ENCODE results near the gene TMEM150B. TPM values are rescaled to one million over a fixed set of nuclear protein-coding genes. Genes with fewer than 3 reads are reported as not detected.

TMEM150B gene
- total RNA-seq, 1 donor from 2014 or later, result not detected

DNA sequence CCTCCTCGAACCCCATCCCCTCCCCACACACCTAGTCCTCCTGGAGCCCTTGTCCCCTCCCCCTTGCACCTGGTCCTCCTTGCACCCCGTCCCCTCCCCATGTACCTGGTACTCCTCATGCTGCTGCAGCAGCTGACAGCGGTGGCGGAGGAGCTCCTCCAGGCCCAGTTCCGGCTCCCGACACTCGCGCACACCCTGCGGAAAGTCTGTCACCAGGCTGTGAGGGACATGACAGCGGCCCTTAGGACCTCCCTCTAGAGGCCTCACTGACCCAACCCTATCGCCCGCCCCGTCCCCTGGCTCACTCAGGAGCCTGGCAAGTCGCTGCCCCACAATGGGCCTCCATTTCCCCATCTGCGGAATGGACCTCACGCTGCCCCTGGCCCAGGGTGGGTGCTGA lies 60.0 kb downstream of the TMEM150B start:
- Histone ChIP-seq H3K9me3 (ENCODE audit: low read depth) (no peaks in the 10 kb centered on the region), H3K79me2 (ENCODE audit: low read depth) (no peaks in the 10 kb centered on the region), H3F3A (ENCODE audit: low read depth) (peaks cover 8% of the 10 kb centered on the region), H3K27ac (no peak overlapping the region), H3K36me3 (no peaks in the 10 kb centered on the region), H4K20me1 (ENCODE audit: low read depth) (no peaks in the 10 kb centered on the region), H3K27me3 (no peaks in the 10 kb centered on the region), H3K4me3 (no peak overlapping the region), H3K9ac (no peak overlapping the region), H3K4me1 (peaks cover 2% of the 10 kb centered on the region), H3K4me2 (no peak overlapping the region), H2AFZ (replicated peaks) (no peak overlapping the region)
- H3K4me1 Mint-ChIP-seq, result peaks cover 8% of the 10 kb centered on the region
- peaks cover 19% of the 10 kb centered on the region for H3K36me3 Mint-ChIP-seq
- DNase-seq (ENCODE audit: low spot score), result no peak
- no peak overlapping the region for H3K27ac Mint-ChIP-seq
- TF ChIP-seq EZH2phosphoT487 (IDR thresholded peaks at IDR 0.05) (no peak), EZH2 (IDR thresholded peaks at IDR 0.05) (no peak)
- TF ChIP-seq, protein P1, sequence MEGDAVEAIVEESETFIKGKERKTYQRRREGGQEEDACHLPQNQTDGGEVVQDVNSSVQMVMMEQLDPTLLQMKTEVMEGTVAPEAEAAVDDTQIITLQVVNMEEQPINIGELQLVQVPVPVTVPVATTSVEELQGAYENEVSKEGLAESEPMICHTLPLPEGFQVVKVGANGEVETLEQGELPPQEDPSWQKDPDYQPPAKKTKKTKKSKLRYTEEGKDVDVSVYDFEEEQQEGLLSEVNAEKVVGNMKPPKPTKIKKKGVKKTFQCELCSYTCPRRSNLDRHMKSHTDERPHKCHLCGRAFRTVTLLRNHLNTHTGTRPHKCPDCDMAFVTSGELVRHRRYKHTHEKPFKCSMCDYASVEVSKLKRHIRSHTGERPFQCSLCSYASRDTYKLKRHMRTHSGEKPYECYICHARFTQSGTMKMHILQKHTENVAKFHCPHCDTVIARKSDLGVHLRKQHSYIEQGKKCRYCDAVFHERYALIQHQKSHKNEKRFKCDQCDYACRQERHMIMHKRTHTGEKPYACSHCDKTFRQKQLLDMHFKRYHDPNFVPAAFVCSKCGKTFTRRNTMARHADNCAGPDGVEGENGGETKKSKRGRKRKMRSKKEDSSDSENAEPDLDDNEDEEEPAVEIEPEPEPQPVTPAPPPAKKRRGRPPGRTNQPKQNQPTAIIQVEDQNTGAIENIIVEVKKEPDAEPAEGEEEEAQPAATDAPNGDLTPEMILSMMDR (IDR thresholded peaks at IDR 0.05), result no peak
- peaks cover 11% of the 10 kb centered on the region for H3K9me3 Mint-ChIP-seq
- peaks cover 8% of the 10 kb centered on the region for H3K27me3 Mint-ChIP-seq (ENCODE audit: insufficient read depth, low read depth)
- H3K4me3 Mint-ChIP-seq, result no peak overlapping the region

DNA sequence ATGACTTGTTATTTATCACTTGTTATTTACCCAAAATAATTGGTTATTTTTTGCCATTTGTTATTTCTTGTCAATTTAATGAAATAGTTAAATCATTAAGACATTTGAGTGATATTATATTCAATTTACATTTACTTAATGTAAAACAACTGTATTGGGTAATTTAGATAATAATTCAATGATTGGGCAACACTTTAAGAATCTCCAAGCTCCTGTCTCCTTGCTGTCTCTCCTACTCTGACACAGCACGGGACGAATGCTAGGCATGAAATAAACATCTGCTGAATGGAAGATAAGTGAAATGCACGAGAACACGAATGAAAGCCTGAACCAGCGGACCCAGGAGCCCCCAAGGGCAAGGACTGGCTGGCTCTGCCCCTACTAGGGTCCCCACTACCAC lies 60.6 kb downstream of the TMEM150B start:
- H3F3A ChIP-seq (ENCODE audit: low read depth), result peaks cover 14% of the 10 kb centered on the region
- H3K27me3 ChIP-seq, result no peaks in the 10 kb centered on the region
- no peak for TF ChIP-seq EZH2 (IDR thresholded peaks at IDR 0.05)
- TF ChIP-seq EZH2phosphoT487 (IDR thresholded peaks at IDR 0.05), result no peak
- TF ChIP-seq, protein P1 (IDR thresholded peaks at IDR 0.05), result no peak
- H2AFZ ChIP-seq (replicated peaks), result no peak overlapping the region
- DNase-seq (ENCODE audit: low spot score), result no peak
- peaks cover 8% of the 10 kb centered on the region for H3K27me3 Mint-ChIP-seq (ENCODE audit: insufficient read depth, low read depth)
- no peaks in the 10 kb centered on the region for H3K36me3 ChIP-seq
- H4K20me1 ChIP-seq (ENCODE audit: low read depth), result no peaks in the 10 kb centered on the region
- no peak overlapping the region for H3K27ac Mint-ChIP-seq
- H3K9me3 ChIP-seq (ENCODE audit: low read depth), result no peaks in the 10 kb centered on the region
- no peak overlapping the region for H3K4me3 ChIP-seq
- no peaks in the 10 kb centered on the region for H3K79me2 ChIP-seq (ENCODE audit: low read depth)
- no peak overlapping the region for H3K9ac ChIP-seq
- no peak overlapping the region for H3K4me3 Mint-ChIP-seq
- peaks cover 10% of the 10 kb centered on the region for H3K4me1 Mint-ChIP-seq
- H3K27ac ChIP-seq, result no peak overlapping the region
- H3K4me2 ChIP-seq, result no peak overlapping the region
- peaks cover 13% of the 10 kb centered on the region for H3K36me3 Mint-ChIP-seq
- peaks cover 11% of the 10 kb centered on the region for H3K9me3 Mint-ChIP-seq
- H3K4me1 ChIP-seq, result peaks cover 8% of the 10 kb centered on the region

Other genes starting within 250 kb of the TMEM150B start
- 7.0 and 17.5 TPM in 2 replicates for gene EPS8L1, start 249.5 kb downstream of the TMEM150B start, total RNA-seq (ENCODE audit: low replicate concordance)
- 21.8 and 62.7 TPM in 2 replicates for gene PPP1R12C, start 207.7 kb downstream of the TMEM150B start, total RNA-seq (ENCODE audit: low replicate concordance)
- 74.1 and 121 TPM in 2 replicates for gene TNNT1, start 176.1 kb downstream of the TMEM150B start, total RNA-seq (ENCODE audit: low replicate concordance)
- gene TNNI3, start 167.6 kb downstream of the TMEM150B start, total RNA-seq (ENCODE audit: low replicate concordance), result 22.2 and 41.0 TPM in 2 replicates
- gene DNAAF3, start 158.7 kb downstream of the TMEM150B start, total RNA-seq (ENCODE audit: low replicate concordance), result 9.1 and 12.0 TPM in 2 replicates
- 0.22 TPM in 1 of 2 replicates, not detected in the other for gene SYT5, start 145.1 kb downstream of the TMEM150B start, total RNA-seq (ENCODE audit: low replicate concordance)
- gene PTPRH, start 115.8 kb downstream of the TMEM150B start, total RNA-seq (ENCODE audit: low replicate concordance), result not detected in 2 replicates
- 1.4 and 3.3 TPM in 2 replicates for gene TMEM86B, start 96.6 kb downstream of the TMEM150B start, total RNA-seq (ENCODE audit: low replicate concordance)
- gene PPP6R1, start 66.3 kb downstream of the TMEM150B start, total RNA-seq (ENCODE audit: low replicate concordance), result 13.1 and 40.4 TPM in 2 replicates
- gene HSPBP1, start 45.2 kb downstream of the TMEM150B start, total RNA-seq (ENCODE audit: low replicate concordance), result 15.0 and 43.1 TPM in 2 replicates
- 24.1 and 43.1 TPM in 2 replicates for gene BRSK1, start 41.3 kb downstream of the TMEM150B start, total RNA-seq (ENCODE audit: low replicate concordance)
- 21.1 and 73.7 TPM in 2 replicates for gene KMT5C, start 14.5 kb upstream of the TMEM150B start, total RNA-seq (ENCODE audit: low replicate concordance)
- gene COX6B2, start 29.4 kb upstream of the TMEM150B start, total RNA-seq (ENCODE audit: low replicate concordance), result 0.77 TPM in 1 of 2 replicates, not detected in the other
- gene GARIN5B, start 37.9 kb upstream of the TMEM150B start, total RNA-seq (ENCODE audit: low replicate concordance), result 0.09 TPM in 1 of 2 replicates, not detected in the other
- 0.06 and 0.62 TPM in 2 replicates for gene IL11, start 45.1 kb upstream of the TMEM150B start, total RNA-seq (ENCODE audit: low replicate concordance)
- not detected in 2 replicates for gene TMEM190, start 51.5 kb upstream of the TMEM150B start, total RNA-seq (ENCODE audit: low replicate concordance)
- 0.15 TPM in 1 of 2 replicates, not detected in the other for gene TMEM238, start 59.0 kb upstream of the TMEM150B start, total RNA-seq (ENCODE audit: low replicate concordance)
- 1,017 and 1,124 TPM in 2 replicates for gene RPL28, start 60.6 kb upstream of the TMEM150B start, total RNA-seq (ENCODE audit: low replicate concordance)
- gene UBE2S, start 82.4 kb upstream of the TMEM150B start, total RNA-seq (ENCODE audit: low replicate concordance), result 118 and 159 TPM in 2 replicates
- 0.09 and 0.21 TPM in 2 replicates for gene SHISA7, start 118.0 kb upstream of the TMEM150B start, total RNA-seq (ENCODE audit: low replicate concordance)
- gene ISOC2, start 136.3 kb upstream of the TMEM150B start, total RNA-seq (ENCODE audit: low replicate concordance), result 14.8 and 34.4 TPM in 2 replicates
- not detected in 2 replicates for gene C19orf85, start 139.4 kb upstream of the TMEM150B start, total RNA-seq (ENCODE audit: low replicate concordance)
- 5.0 TPM in 1 of 2 replicates, not detected in the other for gene ZNF628, start 151.3 kb upstream of the TMEM150B start, total RNA-seq (ENCODE audit: low replicate concordance)
- gene NAT14, start 159.8 kb upstream of the TMEM150B start, total RNA-seq (ENCODE audit: low replicate concordance), result 16.2 and 49.2 TPM in 2 replicates
- 0.56 TPM in 1 of 2 replicates, not detected in the other for gene SSC5D, start 163.1 kb upstream of the TMEM150B start, total RNA-seq (ENCODE audit: low replicate concordance)
- gene SBK2, start 211.8 kb upstream of the TMEM150B start, total RNA-seq (ENCODE audit: low replicate concordance), result 6.2 TPM in 1 of 2 replicates, not detected in the other
- gene SBK3, start 220.2 kb upstream of the TMEM150B start, total RNA-seq (ENCODE audit: low replicate concordance), result 3.3 and 15.1 TPM in 2 replicates